Suprapubic skin (tissue), 4 donors: Measurements from ENCODE around the gene SEC16B. TPM values are rescaled to one million over a fixed set of nuclear protein-coding genes. Genes with fewer than 3 reads are reported as not detected.

Experiments used
- DNase-seq, 2 donors: peaks; one replicate each; pipeline ENCODE4 v3.0.0-alpha.2; 2019; ENCODE audit warnings: low spot score in 2 of 2
- H3K27ac ChIP-seq: fragments of 200-600 bp; sonication (generic); one replicate; pipeline ENCODE4 v1.5.1; 2019
- H3K27me3 ChIP-seq: fragments of 200-600 bp; sonication (generic); one replicate; pipeline ENCODE4 v1.5.1; 2019
- H3K36me3 ChIP-seq: fragments of 200-600 bp; sonication (generic); one replicate; pipeline ENCODE4 v1.5.1; 2019
- H3K4me1 ChIP-seq: fragments of 200-600 bp; sonication (generic); one replicate; pipeline ENCODE4 v1.5.1; 2019
- H3K4me3 ChIP-seq: fragments of 200-600 bp; sonication (generic); one replicate; pipeline ENCODE4 v1.5.1; 2019; ENCODE audit warnings: mild to moderate bottlenecking
- H3K9me3 ChIP-seq: fragments of 200-600 bp; sonication (generic); one replicate; pipeline ENCODE4 v1.5.1; 2019
- CTCF ChIP-seq, 2 donors: fragments of 200-600 bp in 1 of 2; fragments of 450-650 bp in 1 of 2; sonication (generic) in 1 of 2; IDR thresholded peaks; one replicate each; pipeline ENCODE4 v1.5.1; 2016 to 2019; ENCODE audit warnings: antibody characterized with exemption in 2 of 2, mild to moderate bottlenecking in 1 of 2, moderate library complexity in 1 of 2
- EP300 ChIP-seq: sonication (generic); formaldehyde crosslinking; IDR thresholded peaks from one replicate; pipeline ENCODE4 v1.6.1; 2017; ENCODE audit warnings: antibody characterized with exemption
- POLR2A ChIP-seq, 2 donors: fragments of 450-650 bp; IDR thresholded peaks; one replicate each; pipeline ENCODE4 v1.6.1; 2017; ENCODE audit warnings: antibody characterized with exemption in 2 of 2, mild to moderate bottlenecking in 2 of 2, moderate library complexity in 2 of 2
- POLR2AphosphoS5 ChIP-seq, 3 donors: sonication (generic); formaldehyde crosslinking; IDR thresholded peaks; one replicate each; pipeline ENCODE4 v1.6.1; 2017; ENCODE audit warnings: antibody characterized with exemption in 3 of 3
- WGBS: methylation state at CpG from one replicate; pipeline ENCODE4 v1.1.5; 2018; 5-methylcytosine and 5-hydroxymethylcytosine counted together
- total RNA-seq, 4 donors: library from RNA; depleted of rRNA; stranded (reverse); fragments of >200 nt; gene quantifications; one replicate each; pipeline ENCODE4 v1.1.0, GENCODE V29; 2016

SEC16B gene, protein sequence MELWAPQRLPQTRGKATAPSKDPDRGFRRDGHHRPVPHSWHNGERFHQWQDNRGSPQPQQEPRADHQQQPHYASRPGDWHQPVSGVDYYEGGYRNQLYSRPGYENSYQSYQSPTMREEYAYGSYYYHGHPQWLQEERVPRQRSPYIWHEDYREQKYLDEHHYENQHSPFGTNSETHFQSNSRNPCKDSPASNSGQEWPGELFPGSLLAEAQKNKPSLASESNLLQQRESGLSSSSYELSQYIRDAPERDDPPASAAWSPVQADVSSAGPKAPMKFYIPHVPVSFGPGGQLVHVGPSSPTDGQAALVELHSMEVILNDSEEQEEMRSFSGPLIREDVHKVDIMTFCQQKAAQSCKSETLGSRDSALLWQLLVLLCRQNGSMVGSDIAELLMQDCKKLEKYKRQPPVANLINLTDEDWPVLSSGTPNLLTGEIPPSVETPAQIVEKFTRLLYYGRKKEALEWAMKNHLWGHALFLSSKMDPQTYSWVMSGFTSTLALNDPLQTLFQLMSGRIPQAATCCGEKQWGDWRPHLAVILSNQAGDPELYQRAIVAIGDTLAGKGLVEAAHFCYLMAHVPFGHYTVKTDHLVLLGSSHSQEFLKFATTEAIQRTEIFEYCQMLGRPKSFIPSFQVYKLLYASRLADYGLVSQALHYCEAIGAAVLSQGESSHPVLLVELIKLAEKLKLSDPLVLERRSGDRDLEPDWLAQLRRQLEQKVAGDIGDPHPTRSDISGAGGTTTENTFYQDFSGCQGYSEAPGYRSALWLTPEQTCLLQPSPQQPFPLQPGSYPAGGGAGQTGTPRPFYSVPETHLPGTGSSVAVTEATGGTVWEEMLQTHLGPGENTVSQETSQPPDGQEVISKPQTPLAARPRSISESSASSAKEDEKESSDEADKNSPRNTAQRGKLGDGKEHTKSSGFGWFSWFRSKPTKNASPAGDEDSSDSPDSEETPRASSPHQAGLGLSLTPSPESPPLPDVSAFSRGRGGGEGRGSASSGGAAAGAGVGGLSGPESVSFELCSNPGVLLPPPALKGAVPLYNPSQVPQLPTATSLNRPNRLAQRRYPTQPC
- 1 to 10 TPM; 1.7 to 6.4 (median 2.5) TPM for total RNA-seq

- H3K4me3 ChIP-seq, result no peak within 1 kb of the TSS
- WGBS, result 92% methylated on average over 12 of the region's 12 CpGs
- H3K27me3 ChIP-seq, result no peaks in the 10 kb centered on the region
Measured at GRCh38 chr1:177969825-177970371, at the start of gene SEC16B. Gene SEC16B (minus strand): TSS chr1:177970058. CDS start chr1:177967981, 2,077 bp downstream.

GRCh38 chr1:178019622-178020021 lies 49.8 kb upstream of the SEC16B start:
- Histone ChIP-seq H3K36me3 (peaks cover 28% of the 10 kb centered on the region), H3K4me3 (no peak overlapping the region), H3K27ac (no peak overlapping the region), H3K9me3 (no peaks in the 10 kb centered on the region), H3K4me1 (no peaks in the 10 kb centered on the region), H3K27me3 (no peaks in the 10 kb centered on the region)
- 88% methylated on average over 2 of the region's 2 CpGs for WGBS
- TF ChIP-seq EP300 (no peak), POLR2AphosphoS5 (IDR thresholded peaks at IDR 0.05) (no peak), CTCF (IDR thresholded peaks at IDR 0.05) (no peak), POLR2A (IDR thresholded peaks at IDR 0.05) (no peak)
- no peak for DNase-seq

More at GRCh38 chr1:177969825-177970371, at the start of gene SEC16B:
- Histone ChIP-seq H3K36me3 (peaks cover 3% of the 10 kb centered on the region), H3K9me3 (no peaks in the 10 kb centered on the region), H3K4me1 (no peaks in the 10 kb centered on the region), H3K27ac (no peak within 1 kb of the TSS)
- TF ChIP-seq CTCF (IDR thresholded peaks at IDR 0.05) (no peak), POLR2AphosphoS5 (IDR thresholded peaks at IDR 0.05) (no peak)
- DNase-seq, result no peak

- no peak for DNase-seq
- WGBS, result 87% methylated on average over 1 of the region's 1 CpG
- H3K36me3 ChIP-seq, result peaks cover 24% of the 10 kb centered on the region
Measured at GRCh38 chr1:178019208-178019607, 49.4 kb upstream of the SEC16B start.

GRCh38 chr1:178017517-178017916 lies 47.7 kb upstream of the SEC16B start:
- 95% methylated on average over 2 of the region's 2 CpGs for WGBS
- Histone ChIP-seq H3K36me3 (peaks cover 19% of the 10 kb centered on the region), H3K4me3 (no peak overlapping the region)

More at GRCh38 chr1:178019208-178019607, 49.4 kb upstream of the SEC16B start:
- no peak overlapping the region for H3K4me3 ChIP-seq
- no peaks in the 10 kb centered on the region for H3K4me1 ChIP-seq
- no peaks in the 10 kb centered on the region for H3K27me3 ChIP-seq
- no peak for TF ChIP-seq POLR2A (IDR thresholded peaks at IDR 0.05)
- TF ChIP-seq POLR2AphosphoS5 (IDR thresholded peaks at IDR 0.05), result no peak
- TF ChIP-seq CTCF (IDR thresholded peaks at IDR 0.05), result no peak
- no peak for TF ChIP-seq EP300
- H3K27ac ChIP-seq, result no peak overlapping the region
- no peaks in the 10 kb centered on the region for H3K9me3 ChIP-seq

GRCh38 chr1:178011864-178012503 lies 42.1 kb upstream of the SEC16B start:
- TF ChIP-seq POLR2A (IDR thresholded peaks at IDR 0.05) (no peak), CTCF (IDR thresholded peaks at IDR 0.05) (no peak), POLR2AphosphoS5 (IDR thresholded peaks at IDR 0.05) (no peak), EP300 (no peak)
- H3K36me3 ChIP-seq, result peaks cover 8% of the 10 kb centered on the region
- DNase-seq, result no peak
- no peak overlapping the region for H3K4me3 ChIP-seq
- H3K4me1 ChIP-seq, result no peaks in the 10 kb centered on the region
- WGBS, result 87% methylated on average over 2 of the region's 2 CpGs
- no peak overlapping the region for H3K27ac ChIP-seq
- H3K27me3 ChIP-seq, result no peaks in the 10 kb centered on the region
- no peaks in the 10 kb centered on the region for H3K9me3 ChIP-seq

More at GRCh38 chr1:178017517-178017916, 47.7 kb upstream of the SEC16B start:
- no peaks in the 10 kb centered on the region for H3K4me1 ChIP-seq
- H3K27ac ChIP-seq, result no peak overlapping the region
- no peak for TF ChIP-seq POLR2A (IDR thresholded peaks at IDR 0.05)
- no peak for TF ChIP-seq POLR2AphosphoS5 (IDR thresholded peaks at IDR 0.05)
- no peaks in the 10 kb centered on the region for H3K9me3 ChIP-seq
- DNase-seq, result no peak
- H3K27me3 ChIP-seq, result no peaks in the 10 kb centered on the region
